Measurements from ENCODE around the gene BCDIN3D. TPM values are rescaled to one million over a fixed set of nuclear protein-coding genes. Genes with fewer than 3 reads are reported as not detected.

BCDIN3D gene
- polyA plus RNA-seq, 1 of the 3 experiments (the other 2 are of a cell fraction) = 2.3 TPM

- Histone ChIP-seq H3K4me3 (ENCODE audit: low read depth in 2 of 2, low read length in 1 of 2) (no peak overlapping the region), H3K27ac (ENCODE audit: low read depth in 2 of 2, low read length in 1 of 2) (no peak overlapping the region), H2AFZ (ENCODE audit: low read depth) (no peak overlapping the region), H3K36me3 (replicated peaks in 1 of 2; ENCODE audit: control insufficient read depth in 1 of 2, insufficient read depth in 2 of 2, low read length in 1 of 2) (peaks cover 15 to 16% of the 10 kb centered on the region in 2 experiments), H3K9me2 (no peaks in the 10 kb centered on the region), H3F3A (replicated peaks; ENCODE audit: insufficient read depth) (no peaks in the 10 kb centered on the region), H3K4me2 (no peak overlapping the region), H3K79me2 (ENCODE audit: insufficient read depth) (peaks cover 43% of the 10 kb centered on the region), H4K20me1 (ENCODE audit: insufficient read depth) (peaks cover 35% of the 10 kb centered on the region), H3K9me3 (no peaks in the 10 kb centered on the region), H3K27me3 (ENCODE audit: insufficient read depth) (no peaks in the 10 kb centered on the region), H3K4me1 (ENCODE audit: control insufficient read depth in 1 of 2, insufficient read depth in 2 of 2, low read depth in 1 of 2, low read length in 1 of 2) (no peaks in the 10 kb centered on the region), H3K9ac (no peak overlapping the region)
- ChIA-PET POLR2A (interaction anchor here (1.1 to 1.4 kb wide), 2 partner anchors 9 to 17 kb away, joined by 3 to 4 read pairs; partner anchors contain the start of gene NCKAP5L), CTCF (interaction anchor here (0.8 to 1.4 kb wide), 4 partner anchors 11 to 58 kb away, joined by 3 to 5 read pairs (median 3); no protein-coding TSS in a partner anchor)
- 94% methylated on average over 5 of the region's 5 CpGs for WGBS (ENCODE audit: low lambda C conversion rate)
- no peak for TF ChIP-seq MEF2A (IDR thresholded peaks at IDR 0.05; ENCODE audit: borderline replicate concordance, low read depth)
- TF ChIP-seq FOXJ3 (CRISPR knock-in tag; IDR thresholded peaks at IDR 0.05) = no peak
- no peak for TF ChIP-seq CHD2 (IDR thresholded peaks at IDR 0.05; ENCODE audit: low read length, partially characterized antibody)
- TF ChIP-seq POLR2AphosphoS5 (IDR thresholded peaks at IDR 0.05; ENCODE audit: low read depth, low read length) = no peak
- no peak for TF ChIP-seq CTCF (IDR thresholded peaks at IDR 0.05)
- TF ChIP-seq PBX3 (IDR thresholded peaks at IDR 0.05) = no peak
- no peak for TF ChIP-seq FOSL2 (IDR thresholded peaks at IDR 0.05; ENCODE audit: borderline replicate concordance, low read depth)
- TF ChIP-seq JUND (IDR thresholded peaks at IDR 0.05) = no peak
- no peak for TF ChIP-seq SMC3 (IDR thresholded peaks at IDR 0.05; ENCODE audit: low read depth, low read length)
- TF ChIP-seq NRF1 (IDR thresholded peaks at IDR 0.05; ENCODE audit: low read depth, low read length) = no peak
- TF ChIP-seq FOXM1 (IDR thresholded peaks at IDR 0.05; ENCODE audit: low read depth) = no peak
- no peak for TF ChIP-seq SIN3A (IDR thresholded peaks at IDR 0.05; ENCODE audit: borderline replicate concordance, low read depth, low read length)
- no peak for TF ChIP-seq USF1 (IDR thresholded peaks at IDR 0.05; ENCODE audit: borderline replicate concordance, low read depth)
- TF ChIP-seq ZBTB33 (IDR thresholded peaks at IDR 0.05; ENCODE audit: borderline replicate concordance, low read depth) = no peak
- TF ChIP-seq RFX5 (IDR thresholded peaks at IDR 0.05; ENCODE audit: low read length) = no peak
- no peak for TF ChIP-seq EZH2phosphoT487 (IDR thresholded peaks at IDR 0.05; ENCODE audit: borderline replicate concordance, low read depth)
- TF ChIP-seq TAF1 (IDR thresholded peaks at IDR 0.05; ENCODE audit: borderline replicate concordance, low read depth, low read length) = no peak
- no peak for TF ChIP-seq MXI1 (IDR thresholded peaks at IDR 0.05; ENCODE audit: low read depth, low read length)
- TF ChIP-seq GABPA (IDR thresholded peaks at IDR 0.05; ENCODE audit: low read depth) = no peak
- TF ChIP-seq MAX (IDR thresholded peaks at IDR 0.05; ENCODE audit: low read depth) = no peak
- no peak for DNase-seq
These were observed 31.8 kb downstream of the BCDIN3D start for GRCh38 chr12:49811136-49811535.
